Breast epithelium (tissue), 3 donors: ENCODE measurements around the gene ZKSCAN8.

ENCODE experiments used
- POLR2A ChIP-seq: fragments of 450-650 bp; IDR thresholded peaks from one replicate; pipeline ENCODE4 v1.6.1; 2016; ENCODE audit warnings: antibody characterized with exemption, mild to moderate bottlenecking, moderate library complexity
- TF ChIP-seq, protein P1 (sequence below), 3 donors: fragments of 450-650 bp; IDR thresholded peaks; one replicate each; pipeline ENCODE4 v1.5.1; 2016 to 2017; ENCODE audit warnings: antibody characterized with exemption in 3 of 3, mild to moderate bottlenecking in 3 of 3, moderate library complexity in 3 of 3

DNA sequence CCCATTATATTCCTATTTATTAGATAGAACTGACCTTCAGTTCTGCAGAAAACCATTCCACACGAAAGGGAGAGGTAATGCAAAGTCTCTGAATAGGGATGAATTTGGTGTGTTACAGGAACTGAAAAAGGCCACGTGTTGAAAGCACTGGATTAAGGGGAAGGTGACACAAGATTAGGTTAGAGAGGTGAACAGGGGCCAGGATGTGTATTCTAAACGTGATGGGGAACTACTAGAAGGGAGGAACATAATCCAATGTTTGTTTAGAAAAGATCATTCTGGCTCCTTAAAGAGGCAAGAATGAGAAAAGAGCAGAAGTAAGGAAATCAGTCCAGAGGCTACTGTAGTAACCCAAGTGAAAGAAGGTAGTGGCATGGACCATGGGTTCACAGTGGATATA lies 6.3 kb upstream of the ZKSCAN8 start:
- TF ChIP-seq, protein P1, sequence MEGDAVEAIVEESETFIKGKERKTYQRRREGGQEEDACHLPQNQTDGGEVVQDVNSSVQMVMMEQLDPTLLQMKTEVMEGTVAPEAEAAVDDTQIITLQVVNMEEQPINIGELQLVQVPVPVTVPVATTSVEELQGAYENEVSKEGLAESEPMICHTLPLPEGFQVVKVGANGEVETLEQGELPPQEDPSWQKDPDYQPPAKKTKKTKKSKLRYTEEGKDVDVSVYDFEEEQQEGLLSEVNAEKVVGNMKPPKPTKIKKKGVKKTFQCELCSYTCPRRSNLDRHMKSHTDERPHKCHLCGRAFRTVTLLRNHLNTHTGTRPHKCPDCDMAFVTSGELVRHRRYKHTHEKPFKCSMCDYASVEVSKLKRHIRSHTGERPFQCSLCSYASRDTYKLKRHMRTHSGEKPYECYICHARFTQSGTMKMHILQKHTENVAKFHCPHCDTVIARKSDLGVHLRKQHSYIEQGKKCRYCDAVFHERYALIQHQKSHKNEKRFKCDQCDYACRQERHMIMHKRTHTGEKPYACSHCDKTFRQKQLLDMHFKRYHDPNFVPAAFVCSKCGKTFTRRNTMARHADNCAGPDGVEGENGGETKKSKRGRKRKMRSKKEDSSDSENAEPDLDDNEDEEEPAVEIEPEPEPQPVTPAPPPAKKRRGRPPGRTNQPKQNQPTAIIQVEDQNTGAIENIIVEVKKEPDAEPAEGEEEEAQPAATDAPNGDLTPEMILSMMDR (IDR thresholded peaks at IDR 0.05), result no peak
- TF ChIP-seq POLR2A, result no peak
